ENCODE results near the gene NUP214. TPM values are rescaled to one million over a fixed set of nuclear protein-coding genes. Genes with fewer than 3 reads are reported as not detected.
A peak's percentile ranks its signal among the peaks of the same experiment; 100 is the strongest.

The NUP214 gene
- total RNA-seq, 1 experiment from 2014 or later = 36.1 TPM

DNA sequence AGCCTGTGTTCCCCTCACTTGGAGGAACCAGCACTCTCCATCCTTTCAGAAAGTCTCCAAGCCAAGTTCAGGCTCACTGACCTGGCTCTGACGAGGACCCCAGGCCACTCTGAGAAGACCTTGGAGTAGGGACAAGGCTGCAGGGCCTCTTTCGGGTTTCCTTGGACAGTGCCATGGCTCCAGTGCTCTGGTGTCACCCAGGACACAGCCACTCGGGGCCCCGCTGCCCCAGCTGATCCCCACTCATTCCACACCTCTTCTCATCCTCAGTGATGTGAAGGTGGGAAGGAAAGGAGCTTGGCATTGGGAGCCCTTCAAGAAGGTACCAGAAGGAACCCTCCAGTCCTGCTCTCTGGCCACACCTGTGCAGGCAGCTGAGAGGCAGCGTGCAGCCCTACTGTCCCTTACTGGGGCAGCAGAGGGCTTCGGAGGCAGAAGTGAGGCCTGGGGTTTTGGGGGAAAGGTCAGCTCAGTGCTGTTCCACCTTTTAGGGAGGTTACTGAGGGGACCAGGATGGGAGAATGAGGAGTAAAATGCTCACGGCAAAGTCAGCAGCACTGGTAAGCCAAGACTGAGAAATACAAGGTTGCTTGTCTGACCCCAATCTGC is 4.7 kb upstream of the NUP214 start:
- Histone ChIP-seq H3K4me3 (no peak overlapping the region), H3K9me3 (replicated peaks) (no peaks in the 10 kb centered on the region), H3K27ac (no peak overlapping the region), H3K4me1 (no peaks in the 10 kb centered on the region), H3K27me3 (peaks cover 21% of the 10 kb centered on the region), H3K36me3 (no peaks in the 10 kb centered on the region)
- no peak for DNase-seq

GRCh38 chr9:131121346-131121745 is 4.0 kb upstream of the NUP214 start:
- Histone ChIP-seq H3K27me3 (peaks cover 17% of the 10 kb centered on the region), H3K4me3 (no peak overlapping the region), H3K36me3 (no peaks in the 10 kb centered on the region), H3K27ac (no peak overlapping the region), H3K9me3 (replicated peaks) (no peaks in the 10 kb centered on the region), H3K4me1 (no peaks in the 10 kb centered on the region)
- no peak for DNase-seq

GRCh38 chr9:131122158-131122557 is 3.2 kb upstream of the NUP214 start:
- no peaks in the 10 kb centered on the region for H3K9me3 ChIP-seq (replicated peaks)
- H3K27me3 ChIP-seq = peaks cover 15% of the 10 kb centered on the region
- H3K4me1 ChIP-seq = no peaks in the 10 kb centered on the region
- no peak overlapping the region for H3K27ac ChIP-seq
- H3K36me3 ChIP-seq = no peaks in the 10 kb centered on the region
- DNase-seq = no peak
- no peak overlapping the region for H3K4me3 ChIP-seq

DNA sequence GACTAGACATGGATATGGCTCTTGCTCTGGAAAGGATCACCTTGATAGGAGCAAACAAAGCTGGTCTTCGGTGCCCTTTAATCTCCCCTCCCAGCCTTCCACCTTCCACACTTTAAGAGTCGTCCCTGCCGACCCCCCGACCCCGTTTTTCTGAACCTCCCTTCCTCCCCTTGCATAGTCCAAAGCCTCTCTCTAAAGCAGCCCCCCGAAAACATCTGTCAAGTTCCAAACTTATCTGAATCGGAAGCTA is 423 bp upstream of the NUP214 start:
- H3K4me1 ChIP-seq = no peaks in the 10 kb centered on the region
- H3K4me3 ChIP-seq = peak overlapping the region; percentile 78
- H3K36me3 ChIP-seq = peaks cover 21% of the 10 kb centered on the region
- H3K27me3 ChIP-seq = no peaks in the 10 kb centered on the region
- DNase-seq = no peak
- H3K9me3 ChIP-seq (replicated peaks) = no peaks in the 10 kb centered on the region
- H3K27ac ChIP-seq = peak overlapping the region; percentile 69

- H3K9me3 ChIP-seq (replicated peaks) = no peaks in the 10 kb centered on the region
- DNase-seq = no peak
- peak overlapping the region; percentile 69 for H3K27ac ChIP-seq
- peaks cover 28% of the 10 kb centered on the region for H3K36me3 ChIP-seq
- H3K4me3 ChIP-seq = peak overlapping the region; percentile 78
- H3K4me1 ChIP-seq = no peaks in the 10 kb centered on the region
- H3K27me3 ChIP-seq = no peaks in the 10 kb centered on the region
Measured at GRCh38 chr9:131126059-131126426, 657 bp downstream of the NUP214 start.

DNA sequence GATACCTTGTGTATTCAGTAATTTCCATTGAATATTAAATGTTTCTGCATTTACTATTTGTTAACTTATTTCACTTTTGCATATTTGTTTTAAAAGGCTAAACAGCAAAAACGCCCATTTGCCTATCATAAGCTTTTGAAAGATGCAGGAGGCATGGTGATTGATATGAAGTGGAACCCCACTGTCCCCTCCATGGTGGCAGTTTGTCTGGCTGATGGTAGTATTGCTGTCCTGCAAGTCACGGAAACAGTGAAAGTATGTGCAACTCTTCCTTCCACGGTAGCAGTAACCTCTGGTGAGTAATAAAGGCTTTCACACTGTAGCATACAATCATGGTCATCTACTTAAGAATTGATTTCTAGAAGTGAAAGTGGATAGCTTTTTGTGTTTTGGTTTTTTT is 3.8 kb downstream of the NUP214 start:
- H3K27me3 ChIP-seq = no peaks in the 10 kb centered on the region
- no peaks in the 10 kb centered on the region for H3K9me3 ChIP-seq (replicated peaks)
- H3K4me1 ChIP-seq = no peaks in the 10 kb centered on the region
- DNase-seq = no peak
- H3K27ac ChIP-seq = no peak overlapping the region
- no peak overlapping the region for H3K4me3 ChIP-seq
- peaks cover 54% of the 10 kb centered on the region for H3K36me3 ChIP-seq

DNA sequence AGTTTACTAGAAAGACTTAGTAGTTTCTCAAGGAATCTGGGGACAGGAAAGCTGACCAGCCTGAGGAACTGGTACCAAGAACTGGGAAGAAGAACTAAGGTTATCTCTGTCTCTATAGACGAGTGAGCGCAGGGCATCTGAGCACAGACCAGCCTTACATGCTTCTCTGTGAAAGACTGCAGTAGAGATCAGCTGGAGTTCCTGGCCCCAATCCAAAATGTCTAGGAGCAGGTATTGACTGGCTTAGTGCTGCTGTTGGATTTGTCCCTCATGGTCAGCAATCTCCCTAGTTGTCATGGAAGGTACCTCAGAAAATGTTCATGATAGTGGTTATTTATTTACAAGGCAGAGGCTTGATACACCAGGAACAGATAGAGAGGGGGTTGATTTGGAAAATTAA is 13.3 kb downstream of the NUP214 start:
- no peaks in the 10 kb centered on the region for H3K27me3 ChIP-seq
- H3K4me1 ChIP-seq = no peaks in the 10 kb centered on the region
- no peak for DNase-seq
- no peaks in the 10 kb centered on the region for H3K9me3 ChIP-seq (replicated peaks)
- H3K27ac ChIP-seq = no peak overlapping the region
- H3K4me3 ChIP-seq = no peak overlapping the region
- H3K36me3 ChIP-seq = peaks cover 92% of the 10 kb centered on the region

- Histone ChIP-seq H3K4me1 (no peaks in the 10 kb centered on the region), H3K4me3 (no peak overlapping the region), H3K27me3 (no peaks in the 10 kb centered on the region), H3K27ac (no peak overlapping the region), H3K36me3 (peaks cover 92% of the 10 kb centered on the region), H3K9me3 (replicated peaks) (no peaks in the 10 kb centered on the region)
- DNase-seq = no peak
Measured at GRCh38 chr9:131140112-131140511, 14.7 kb downstream of the NUP214 start.

GRCh38 chr9:131140550-131140949 is 15.2 kb downstream of the NUP214 start:
- H3K36me3 ChIP-seq = peaks cover 92% of the 10 kb centered on the region
- DNase-seq = no peak
- no peak overlapping the region for H3K27ac ChIP-seq
- H3K4me3 ChIP-seq = no peak overlapping the region
- H3K9me3 ChIP-seq (replicated peaks) = no peaks in the 10 kb centered on the region
- no peaks in the 10 kb centered on the region for H3K4me1 ChIP-seq
- no peaks in the 10 kb centered on the region for H3K27me3 ChIP-seq

- H3K9me3 ChIP-seq (replicated peaks) = no peaks in the 10 kb centered on the region
- peaks cover 94% of the 10 kb centered on the region for H3K36me3 ChIP-seq
- no peak for DNase-seq
- no peaks in the 10 kb centered on the region for H3K27me3 ChIP-seq
- no peak overlapping the region for H3K4me3 ChIP-seq
- H3K27ac ChIP-seq = no peak overlapping the region
- no peaks in the 10 kb centered on the region for H3K4me1 ChIP-seq
Measured at GRCh38 chr9:131142160-131142559, 16.8 kb downstream of the NUP214 start.

DNA sequence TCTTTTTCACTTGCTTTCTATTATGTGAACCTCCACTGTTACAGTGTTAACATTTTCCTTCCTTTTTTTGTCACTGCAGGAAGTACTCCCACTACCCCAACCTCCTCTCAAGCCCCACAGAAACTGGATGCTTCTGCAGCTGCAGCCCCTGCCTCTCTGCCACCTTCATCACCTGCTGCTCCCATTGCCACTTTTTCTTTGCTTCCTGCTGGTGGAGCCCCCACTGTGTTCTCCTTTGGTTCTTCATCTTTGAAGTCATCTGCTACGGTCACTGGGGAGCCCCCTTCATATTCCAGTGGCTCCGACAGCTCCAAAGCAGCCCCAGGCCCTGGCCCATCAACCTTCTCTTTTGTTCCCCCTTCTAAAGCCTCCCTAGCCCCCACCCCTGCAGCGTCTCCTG is 18.8 kb downstream of the NUP214 start:
- H3K27me3 ChIP-seq = no peaks in the 10 kb centered on the region
- H3K36me3 ChIP-seq = peaks cover 97% of the 10 kb centered on the region
- no peaks in the 10 kb centered on the region for H3K4me1 ChIP-seq
- DNase-seq = no peak
- H3K9me3 ChIP-seq (replicated peaks) = no peaks in the 10 kb centered on the region
- no peak overlapping the region for H3K27ac ChIP-seq
- H3K4me3 ChIP-seq = no peak overlapping the region

DNA sequence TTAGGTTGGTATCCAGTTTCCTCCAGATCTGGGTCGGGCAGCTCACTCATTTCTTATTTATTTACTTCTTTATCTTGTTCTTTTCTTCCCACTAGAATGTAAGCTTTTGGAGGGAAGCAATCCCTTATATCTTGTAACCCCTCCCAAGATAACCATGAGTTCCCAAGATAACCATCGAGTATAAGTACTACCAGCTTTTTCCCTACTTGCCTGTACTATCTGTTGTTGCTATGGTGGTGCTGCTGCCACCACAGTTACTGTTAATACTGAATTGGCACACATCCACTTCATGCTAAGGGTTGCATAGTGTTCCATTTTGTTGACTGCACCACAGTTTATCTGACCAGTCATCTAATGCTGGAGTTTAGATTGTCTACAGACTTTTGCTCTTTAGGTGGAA is 19.9 kb downstream of the NUP214 start:
- no peak for DNase-seq
- Histone ChIP-seq H3K36me3 (peaks cover 93% of the 10 kb centered on the region), H3K9me3 (replicated peaks) (no peaks in the 10 kb centered on the region), H3K27me3 (no peaks in the 10 kb centered on the region), H3K4me1 (no peaks in the 10 kb centered on the region), H3K4me3 (no peak overlapping the region), H3K27ac (no peak overlapping the region)

DNA sequence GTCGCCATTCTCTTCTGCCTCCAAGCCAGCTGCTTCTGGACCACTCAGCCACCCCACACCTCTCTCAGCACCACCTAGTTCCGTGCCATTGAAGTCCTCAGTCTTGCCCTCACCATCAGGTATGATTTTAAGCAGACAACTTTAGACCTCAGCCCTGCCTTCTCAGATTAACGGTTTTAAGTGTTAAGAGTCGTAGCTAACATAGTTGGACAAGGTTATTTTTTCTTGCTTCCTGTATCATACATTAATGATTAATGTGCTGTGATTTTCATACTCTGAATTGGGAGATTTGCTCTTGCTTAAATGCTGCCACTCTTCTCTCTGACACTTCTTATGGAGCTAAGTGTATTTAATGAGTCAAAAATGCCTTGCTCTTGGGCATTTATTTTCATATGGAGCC is 20.8 kb downstream of the NUP214 start:
- DNase-seq = no peak
- peaks cover 93% of the 10 kb centered on the region for H3K36me3 ChIP-seq
- H3K27me3 ChIP-seq = no peaks in the 10 kb centered on the region
- H3K9me3 ChIP-seq (replicated peaks) = no peaks in the 10 kb centered on the region
- H3K4me1 ChIP-seq = no peaks in the 10 kb centered on the region
- H3K27ac ChIP-seq = no peak overlapping the region
- H3K4me3 ChIP-seq = no peak overlapping the region

DNA sequence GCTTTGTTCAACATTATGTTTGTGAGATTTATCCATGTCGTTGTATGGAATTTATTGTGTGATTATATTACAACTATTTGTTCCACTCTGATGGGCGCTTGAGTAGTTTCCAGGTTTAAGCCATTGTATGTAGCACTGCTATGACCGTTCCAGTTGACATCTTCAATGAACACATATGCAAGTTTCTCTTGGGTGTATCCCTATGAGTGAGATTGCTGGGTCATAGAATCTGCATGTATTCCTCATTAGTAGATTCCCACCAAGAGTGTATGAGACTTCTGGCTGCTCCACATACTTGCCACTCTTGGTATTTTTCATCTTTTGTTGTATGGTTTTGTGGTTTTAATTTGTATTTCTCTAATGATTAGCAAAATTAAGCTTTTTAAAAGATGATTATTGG is 22.9 kb downstream of the NUP214 start:
- H3K4me3 ChIP-seq = no peak overlapping the region
- H3K27me3 ChIP-seq = no peaks in the 10 kb centered on the region
- DNase-seq = no peak
- H3K27ac ChIP-seq = no peak overlapping the region
- no peaks in the 10 kb centered on the region for H3K9me3 ChIP-seq (replicated peaks)
- peaks cover 93% of the 10 kb centered on the region for H3K36me3 ChIP-seq
- no peaks in the 10 kb centered on the region for H3K4me1 ChIP-seq

GRCh38 chr9:131148966-131149687 is 23.7 kb downstream of the NUP214 start:
- Histone ChIP-seq H3K4me3 (no peak overlapping the region), H3K36me3 (peaks cover 93% of the 10 kb centered on the region), H3K9me3 (replicated peaks) (no peaks in the 10 kb centered on the region), H3K27me3 (no peaks in the 10 kb centered on the region), H3K4me1 (no peaks in the 10 kb centered on the region), H3K27ac (no peak overlapping the region)
- DNase-seq = no peak

- Histone ChIP-seq H3K27me3 (no peaks in the 10 kb centered on the region), H3K9me3 (replicated peaks) (no peaks in the 10 kb centered on the region), H3K4me3 (no peak overlapping the region), H3K36me3 (peaks cover 93% of the 10 kb centered on the region), H3K4me1 (no peaks in the 10 kb centered on the region), H3K27ac (no peak overlapping the region)
- no peak for DNase-seq
Measured at GRCh38 chr9:131149688-131150053, 24.3 kb downstream of the NUP214 start.
